HL-60 (cell line): Measurements from ENCODE around the gene TERF2IP.

ENCODE experiments used
- DNase-seq, 2 experiments: peaks; one replicate each; pipeline ENCODE4 v3.0.0-alpha.2; 2010 to 2020; ENCODE audit warnings: low read depth in 1 of 2, low spot score in 1 of 2
- H3K27ac ChIP-seq: fragments of 250-450 bp; sonication (Bioruptor Pico); replicated peaks from 2 replicates; pipeline ENCODE4 v1.5.1; 2020; ENCODE audit warnings: mild to moderate bottlenecking, moderate library complexity
- H3K27me3 ChIP-seq: fragments of 250-450 bp; sonication (Bioruptor Pico); 2 replicates; pipeline ENCODE4 v1.5.1; 2021; ENCODE audit warnings: mild to moderate bottlenecking, moderate library complexity; ENCODE audit not compliant: insufficient read depth, poor library complexity, severe bottlenecking
- H3K4me3 ChIP-seq: replicated peaks from 2 replicates; pipeline ENCODE4 v1.5.1; 2011; ENCODE audit warnings: mild to moderate bottlenecking, control low read depth, low read length; ENCODE audit not compliant: insufficient read depth
- GABPA ChIP-seq: IDR thresholded peaks from 2 replicates; pipeline ENCODE4 v1.6.1; 2012; ENCODE audit warnings: low read depth
- POLR2AphosphoS5 ChIP-seq: IDR thresholded peaks from 2 replicates; pipeline ENCODE4 v1.6.1; 2012; ENCODE audit warnings: low read depth
- SPI1 ChIP-seq: IDR thresholded peaks from 2 replicates; pipeline ENCODE4 v1.6.1; 2012; ENCODE audit warnings: low read depth, mild to moderate bottlenecking, borderline replicate concordance
- TF ChIP-seq, protein P1 (sequence below): IDR thresholded peaks from one replicate; pipeline ENCODE4 v1.5.1; 2011; ENCODE audit warnings: low read length, control low read depth, inconsistent platforms; ENCODE audit not compliant: insufficient read depth
- TF ChIP-seq, protein P2 (sequence below): IDR thresholded peaks from 2 replicates; pipeline ENCODE4 v1.6.1; 2012; ENCODE audit warnings: low read depth; ENCODE audit not compliant: insufficient replicate concordance

The TERF2IP gene

DNA sequence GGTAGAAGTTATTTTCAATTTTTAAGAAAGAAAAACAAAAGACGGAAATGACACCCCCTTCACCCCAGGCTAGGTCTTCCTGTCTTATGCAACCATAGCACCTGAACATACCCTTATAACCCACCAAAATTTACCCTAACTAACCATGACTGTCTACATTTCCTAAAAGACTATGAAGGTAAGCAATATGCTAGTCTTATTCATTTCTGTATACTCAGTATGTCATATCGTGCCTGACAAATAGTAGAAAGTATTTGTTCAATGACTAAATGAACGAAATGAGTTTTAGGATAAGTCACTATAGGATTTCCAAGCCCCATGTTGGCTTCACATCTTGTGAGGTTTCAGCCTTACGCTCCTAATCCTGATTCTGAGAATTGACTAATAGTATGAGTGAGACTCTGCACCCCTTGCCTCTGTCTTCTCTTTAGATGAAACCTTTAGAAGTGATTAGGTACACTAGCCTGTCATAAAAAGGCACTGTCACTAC, 31.0 kb upstream of the TERF2IP start:
- H3K27ac ChIP-seq, result no peak overlapping the region
- no peaks in the 10 kb centered on the region for H3K27me3 ChIP-seq
- H3K4me3 ChIP-seq, result no peak overlapping the region

DNA sequence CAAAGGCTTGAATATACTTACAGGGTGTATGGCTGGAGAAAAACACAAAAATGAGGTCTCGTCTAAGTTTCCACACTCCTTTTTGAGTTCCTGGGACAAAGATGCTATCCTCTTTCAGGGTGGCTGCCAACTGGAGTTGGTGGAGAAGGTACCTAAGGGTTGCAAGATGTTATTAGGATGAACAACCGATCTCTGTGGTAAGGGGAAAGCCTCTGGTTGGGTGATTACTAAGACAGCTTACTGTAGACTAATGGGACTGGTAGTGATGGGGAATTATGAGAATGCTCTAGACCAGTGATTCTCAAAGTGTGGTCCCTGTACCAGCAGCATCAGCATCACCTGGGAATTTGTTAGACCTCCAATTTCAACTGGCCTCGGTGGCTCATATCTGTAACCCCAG, 30.5 kb upstream of the TERF2IP start:
- TF ChIP-seq POLR2AphosphoS5 (no peak), SPI1 (no peak), GABPA (no peak)
- TF ChIP-seq, protein P1, sequence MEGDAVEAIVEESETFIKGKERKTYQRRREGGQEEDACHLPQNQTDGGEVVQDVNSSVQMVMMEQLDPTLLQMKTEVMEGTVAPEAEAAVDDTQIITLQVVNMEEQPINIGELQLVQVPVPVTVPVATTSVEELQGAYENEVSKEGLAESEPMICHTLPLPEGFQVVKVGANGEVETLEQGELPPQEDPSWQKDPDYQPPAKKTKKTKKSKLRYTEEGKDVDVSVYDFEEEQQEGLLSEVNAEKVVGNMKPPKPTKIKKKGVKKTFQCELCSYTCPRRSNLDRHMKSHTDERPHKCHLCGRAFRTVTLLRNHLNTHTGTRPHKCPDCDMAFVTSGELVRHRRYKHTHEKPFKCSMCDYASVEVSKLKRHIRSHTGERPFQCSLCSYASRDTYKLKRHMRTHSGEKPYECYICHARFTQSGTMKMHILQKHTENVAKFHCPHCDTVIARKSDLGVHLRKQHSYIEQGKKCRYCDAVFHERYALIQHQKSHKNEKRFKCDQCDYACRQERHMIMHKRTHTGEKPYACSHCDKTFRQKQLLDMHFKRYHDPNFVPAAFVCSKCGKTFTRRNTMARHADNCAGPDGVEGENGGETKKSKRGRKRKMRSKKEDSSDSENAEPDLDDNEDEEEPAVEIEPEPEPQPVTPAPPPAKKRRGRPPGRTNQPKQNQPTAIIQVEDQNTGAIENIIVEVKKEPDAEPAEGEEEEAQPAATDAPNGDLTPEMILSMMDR, result no peak
- TF ChIP-seq, protein P2, sequence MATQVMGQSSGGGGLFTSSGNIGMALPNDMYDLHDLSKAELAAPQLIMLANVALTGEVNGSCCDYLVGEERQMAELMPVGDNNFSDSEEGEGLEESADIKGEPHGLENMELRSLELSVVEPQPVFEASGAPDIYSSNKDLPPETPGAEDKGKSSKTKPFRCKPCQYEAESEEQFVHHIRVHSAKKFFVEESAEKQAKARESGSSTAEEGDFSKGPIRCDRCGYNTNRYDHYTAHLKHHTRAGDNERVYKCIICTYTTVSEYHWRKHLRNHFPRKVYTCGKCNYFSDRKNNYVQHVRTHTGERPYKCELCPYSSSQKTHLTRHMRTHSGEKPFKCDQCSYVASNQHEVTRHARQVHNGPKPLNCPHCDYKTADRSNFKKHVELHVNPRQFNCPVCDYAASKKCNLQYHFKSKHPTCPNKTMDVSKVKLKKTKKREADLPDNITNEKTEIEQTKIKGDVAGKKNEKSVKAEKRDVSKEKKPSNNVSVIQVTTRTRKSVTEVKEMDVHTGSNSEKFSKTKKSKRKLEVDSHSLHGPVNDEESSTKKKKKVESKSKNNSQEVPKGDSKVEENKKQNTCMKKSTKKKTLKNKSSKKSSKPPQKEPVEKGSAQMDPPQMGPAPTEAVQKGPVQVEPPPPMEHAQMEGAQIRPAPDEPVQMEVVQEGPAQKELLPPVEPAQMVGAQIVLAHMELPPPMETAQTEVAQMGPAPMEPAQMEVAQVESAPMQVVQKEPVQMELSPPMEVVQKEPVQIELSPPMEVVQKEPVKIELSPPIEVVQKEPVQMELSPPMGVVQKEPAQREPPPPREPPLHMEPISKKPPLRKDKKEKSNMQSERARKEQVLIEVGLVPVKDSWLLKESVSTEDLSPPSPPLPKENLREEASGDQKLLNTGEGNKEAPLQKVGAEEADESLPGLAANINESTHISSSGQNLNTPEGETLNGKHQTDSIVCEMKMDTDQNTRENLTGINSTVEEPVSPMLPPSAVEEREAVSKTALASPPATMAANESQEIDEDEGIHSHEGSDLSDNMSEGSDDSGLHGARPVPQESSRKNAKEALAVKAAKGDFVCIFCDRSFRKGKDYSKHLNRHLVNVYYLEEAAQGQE, result no peak
- Histone ChIP-seq H3K27ac (no peak overlapping the region), H3K4me3 (no peak overlapping the region), H3K27me3 (no peaks in the 10 kb centered on the region)
- no peak for DNase-seq

More for the DNA sequence above, 31.0 kb upstream of the TERF2IP start:
- no peak for TF ChIP-seq GABPA
- TF ChIP-seq, protein P2, result no peak
- TF ChIP-seq, protein P1, result no peak
- TF ChIP-seq POLR2AphosphoS5, result no peak
- no peak for TF ChIP-seq SPI1
- DNase-seq, result no peak

DNA sequence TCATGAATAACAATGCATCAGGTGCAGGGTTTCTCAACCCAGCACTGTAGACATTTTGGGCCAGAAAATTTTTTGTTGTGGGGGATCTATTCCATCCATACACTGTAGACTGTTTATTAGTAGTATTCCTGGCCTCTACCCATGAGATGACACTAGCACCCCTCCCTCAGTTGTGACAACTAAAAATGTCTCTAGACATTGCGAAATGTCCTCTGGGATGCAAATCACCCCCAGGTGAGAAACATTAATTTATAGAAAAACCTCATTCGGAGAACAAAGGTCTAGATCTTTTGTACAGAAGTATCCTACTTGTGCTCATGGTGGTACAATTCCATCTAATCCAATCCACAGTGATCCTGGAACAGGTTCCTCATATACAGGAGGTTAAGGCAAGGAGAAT, 28.8 kb upstream of the TERF2IP start:
- TF ChIP-seq GABPA (no peak), POLR2AphosphoS5 (no peak), SPI1 (no peak)
- TF ChIP-seq, protein P2, result no peak
- TF ChIP-seq, protein P1, result no peak
- no peak for DNase-seq
- no peak overlapping the region for H3K4me3 ChIP-seq
- H3K27ac ChIP-seq, result no peak overlapping the region
- H3K27me3 ChIP-seq, result no peaks in the 10 kb centered on the region
